Measurements from ENCODE around the gene LDHD. TPM values are rescaled to one million over a fixed set of nuclear protein-coding genes. Genes with fewer than 3 reads are reported as not detected.
"Not testable (repeated sequence)": the region's sequence is repeated elsewhere in the genome, so short reads cannot be mapped to it uniquely, and the experiment has no call there.

LDHD gene
- total and polyA plus RNA-seq, 9 of the 15 experiments (the other 6 are each of a cell fraction or from before 2014, with no cell fraction given): 0.19 to 0.86 (median 0.54) TPM; not detected in 3

- H3K36me3 ChIP-seq (ENCODE audit: control insufficient read depth, insufficient read depth, low read length); CTCF ChIA-PET (ENCODE audit: low intra/inter-chr PET ratio); H3K79me2 ChIP-seq (ENCODE audit: control insufficient read depth, insufficient read depth, low read length); BruUV-seq (replicated peaks); H2AFZ ChIP-seq (ENCODE audit: low read depth, low read length); H3K9me1 ChIP-seq (ENCODE audit: control insufficient read depth, insufficient read depth, low read length); H3K27me3 ChIP-seq (ENCODE audit: control insufficient read depth in 2 of 2, insufficient read depth in 2 of 2, low read length in 2 of 2); H3K4me3 ChIP-seq; H3K9ac ChIP-seq (ENCODE audit: insufficient read depth in 1 of 2, low read depth in 2 of 2, low read length in 2 of 2); H3K4me1 ChIP-seq (replicated peaks in 1 of 2; ENCODE audit: control insufficient read depth in 2 of 2, insufficient read depth in 2 of 2, low read length in 2 of 2); H3K27ac ChIP-seq (ENCODE audit: extremely low read depth, low read depth, low read length); H3K4me2 ChIP-seq (ENCODE audit: insufficient read depth, low read length); H3K9me3 ChIP-seq (replicated peaks; ENCODE audit: control insufficient read depth, insufficient read depth, low read depth, low read length); H4K20me1 ChIP-seq (replicated peaks; ENCODE audit: control insufficient read depth, insufficient read depth, low read length); TF ChIP-seq ZBTB40, NR2C2 (CRISPR knock-in tag; IDR thresholded peaks at IDR 0.05): not testable (repeated sequence)
- ATAC-seq: peak; percentile 87
- DNase-seq (ENCODE audit: extremely low read depth in 1 of 4, low spot score in 3 of 4): peak in 1 of 4 experiments; percentile 70
- WGBS (ENCODE audit: insufficient coverage, low coverage, missing lambda C conversion rate): 1% methylated on average over 5 of the region's 5 CpGs
- FAIRE-seq: peak; percentile 35
- in situ Hi-C loops (cut with MboI) (loop anchor here (25.0 kb wide), 1 partner anchor 417 kb away; the partner anchor contains the start of gene MLKL), intact Hi-C loops (cut with micrococcal nuclease) (loop anchor here (1.0 to 10.0 kb wide), 3 partner anchors 265 to 425 kb away; partner anchors contain the start of gene MLKL)
- POLR2A ChIA-PET: interaction anchor here (1.2 to 1.5 kb wide), 3 partner anchors 12 to 18 kb away, joined by 3 to 7 read pairs (median 3); partner anchors contain the start of gene LDHD
- TF ChIP-seq LCOR (CRISPR knock-in tag; IDR thresholded peaks at IDR 0.05) (0 out of 2 replicates have a peak, but pooled peaks have one; percentile 12), CEBPB (tag; IDR thresholded peaks at IDR 0.05) (peak; percentile 51; the same call in 1 of the 2 replicates), ZBTB40 (IDR thresholded peaks at IDR 0.05) (peak; percentile 26; the same call in 1 of the 2 replicates), MEIS2 (IDR thresholded peaks at IDR 0.05; ENCODE audit: partially characterized antibody) (peak; percentile 80), NFIC (IDR thresholded peaks at IDR 0.05) (peak; percentile 95), NR2C2 (tag; IDR thresholded peaks at IDR 0.05) (peak; percentile 37), ZNF384 (IDR thresholded peaks at IDR 0.05; ENCODE audit: low read depth, low read length) (peak; percentile 67; the same call in 1 of the 2 replicates), ARID1B (IDR thresholded peaks at IDR 0.05) (peak; percentile 44), SOX6 (IDR thresholded peaks at IDR 0.05) (peak; percentile 63; the same call in 1 of the 2 replicates), CBFA2T3 (IDR thresholded peaks at IDR 0.05) (peak; percentile 34; the same call in 1 of the 2 replicates)
Measured at GRCh38 chr16:75129421-75130149, 13.0 kb upstream of the LDHD start.
